Progenitor cell of endocrine pancreas (in vitro differentiated cells): ENCODE measurements around the gene IDE. TPM values are rescaled to one million over a fixed set of nuclear protein-coding genes. Genes with fewer than 3 reads are reported as not detected.
"Not testable (repeated sequence)": the region's sequence is repeated elsewhere in the genome, so short reads cannot be mapped to it uniquely, and the experiment has no call there.

Source experiments
- DNase-seq: peaks from one replicate; pipeline ENCODE4 v3.0.0; 2021; ENCODE audit warnings: low spot score; ENCODE audit not compliant: unreplicated experiment
- H3K27ac Mint-ChIP-seq: 2 replicates; pipeline ENCODE4 v1.8.0; 2021; ENCODE audit warnings: mild to moderate bottlenecking, moderate library complexity, mixed read lengths
- H3K27me3 Mint-ChIP-seq: 2 replicates; pipeline ENCODE4 v1.8.0; 2021; ENCODE audit warnings: mixed read lengths
- H3K36me3 Mint-ChIP-seq: 2 replicates; pipeline ENCODE4 v1.8.0; 2022; ENCODE audit warnings: mixed read lengths; ENCODE audit not compliant: insufficient read depth
- H3K4me1 Mint-ChIP-seq: 2 replicates; pipeline ENCODE4 v1.8.0; 2021; ENCODE audit warnings: low read depth, mixed read lengths
- H3K4me3 Mint-ChIP-seq: 2 replicates; pipeline ENCODE4 v1.8.0; 2021; ENCODE audit warnings: low read depth, mild to moderate bottlenecking, moderate library complexity, mixed read lengths
- H3K9me3 Mint-ChIP-seq: 2 replicates; pipeline ENCODE4 v1.8.0; 2021; ENCODE audit warnings: low read depth, mixed read lengths
- total RNA-seq: library from RNA; stranded (reverse); gene quantifications from 2 replicates; pipeline ENCODE4 v1.2.1, GENCODE V29; 2021
- TF ChIP-seq, protein P1 (sequence below): fragments of 200-600 bp; sonication (generic); IDR thresholded peaks from one replicate; pipeline ENCODE4 v1.5.0; 2021; ENCODE audit warnings: antibody characterized with exemption, mild to moderate bottlenecking; ENCODE audit not compliant: unreplicated experiment

The IDE gene
- total RNA-seq, 1 donor from 2014 or later = 60.1 TPM

GRCh38 chr10:92572362-92573090, 1.4 kb downstream of the IDE start:
- peak overlapping the region; percentile 53 for H3K27ac Mint-ChIP-seq
- peaks cover 8% of the 10 kb centered on the region for H3K36me3 Mint-ChIP-seq
- TF ChIP-seq, protein P1, sequence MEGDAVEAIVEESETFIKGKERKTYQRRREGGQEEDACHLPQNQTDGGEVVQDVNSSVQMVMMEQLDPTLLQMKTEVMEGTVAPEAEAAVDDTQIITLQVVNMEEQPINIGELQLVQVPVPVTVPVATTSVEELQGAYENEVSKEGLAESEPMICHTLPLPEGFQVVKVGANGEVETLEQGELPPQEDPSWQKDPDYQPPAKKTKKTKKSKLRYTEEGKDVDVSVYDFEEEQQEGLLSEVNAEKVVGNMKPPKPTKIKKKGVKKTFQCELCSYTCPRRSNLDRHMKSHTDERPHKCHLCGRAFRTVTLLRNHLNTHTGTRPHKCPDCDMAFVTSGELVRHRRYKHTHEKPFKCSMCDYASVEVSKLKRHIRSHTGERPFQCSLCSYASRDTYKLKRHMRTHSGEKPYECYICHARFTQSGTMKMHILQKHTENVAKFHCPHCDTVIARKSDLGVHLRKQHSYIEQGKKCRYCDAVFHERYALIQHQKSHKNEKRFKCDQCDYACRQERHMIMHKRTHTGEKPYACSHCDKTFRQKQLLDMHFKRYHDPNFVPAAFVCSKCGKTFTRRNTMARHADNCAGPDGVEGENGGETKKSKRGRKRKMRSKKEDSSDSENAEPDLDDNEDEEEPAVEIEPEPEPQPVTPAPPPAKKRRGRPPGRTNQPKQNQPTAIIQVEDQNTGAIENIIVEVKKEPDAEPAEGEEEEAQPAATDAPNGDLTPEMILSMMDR = no peak
- H3K4me1 Mint-ChIP-seq = peaks cover 21% of the 10 kb centered on the region
- no peaks in the 10 kb centered on the region for H3K27me3 Mint-ChIP-seq
- DNase-seq = no peak
- H3K9me3 Mint-ChIP-seq = no peaks in the 10 kb centered on the region
- H3K4me3 Mint-ChIP-seq = peak overlapping the region; percentile 69

DNA sequence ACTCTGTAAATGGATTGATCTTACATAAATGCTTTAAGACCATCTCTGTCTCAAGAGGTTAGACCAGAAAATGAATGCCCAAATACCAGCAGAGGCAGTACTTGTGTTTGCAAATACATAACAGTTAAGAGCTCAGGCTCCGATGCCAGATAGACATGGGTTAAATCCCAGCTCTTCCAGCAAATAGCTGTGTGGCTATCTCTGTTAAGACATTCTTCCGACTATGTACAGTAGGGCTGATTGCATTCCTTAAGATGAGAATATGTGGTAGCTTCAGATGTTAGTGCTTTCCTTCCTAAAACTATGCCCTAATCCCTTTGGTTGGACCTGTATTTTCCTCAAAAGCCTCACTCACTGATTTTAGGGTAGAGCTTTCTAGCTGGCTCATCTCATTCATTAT, 2.2 kb downstream of the IDE start:
- H3K4me3 Mint-ChIP-seq = peak overlapping the region; percentile 69
- no peaks in the 10 kb centered on the region for H3K27me3 Mint-ChIP-seq
- H3K4me1 Mint-ChIP-seq = peaks cover 23% of the 10 kb centered on the region

DNA sequence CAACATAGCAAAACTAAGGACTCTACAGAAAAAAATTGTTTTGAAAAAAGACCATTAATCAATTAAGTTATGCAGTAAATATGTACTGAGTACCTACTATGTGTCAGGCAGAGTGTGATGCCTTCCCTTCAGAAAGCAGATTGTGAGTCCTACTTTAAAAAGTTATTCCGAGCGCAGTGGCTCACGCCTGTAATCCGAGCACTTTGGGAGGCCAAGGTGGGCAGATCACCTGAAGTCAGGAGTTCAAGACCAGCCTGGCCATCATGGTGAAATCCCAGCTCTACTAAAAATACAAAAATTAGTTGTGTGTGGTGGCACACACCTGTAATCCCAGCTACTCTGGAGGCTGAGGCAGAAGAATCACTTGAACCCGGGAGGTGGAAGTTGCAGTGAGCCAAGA, 4.2 kb downstream of the IDE start:
- not testable (repeated sequence) for DNase-seq, H3K9me3 Mint-ChIP-seq, H3K4me3 Mint-ChIP-seq, H3K27ac Mint-ChIP-seq, H3K27me3 Mint-ChIP-seq
- H3K36me3 Mint-ChIP-seq = peaks cover 13% of the 10 kb centered on the region
- peaks cover 16% of the 10 kb centered on the region for H3K4me1 Mint-ChIP-seq

More for the DNA sequence above, 2.2 kb downstream of the IDE start:
- TF ChIP-seq, protein P1 = no peak
- Mint-ChIP-seq H3K9me3 (no peaks in the 10 kb centered on the region), H3K27ac (no peak overlapping the region), H3K36me3 (peaks cover 8% of the 10 kb centered on the region)
- no peak for DNase-seq

DNA sequence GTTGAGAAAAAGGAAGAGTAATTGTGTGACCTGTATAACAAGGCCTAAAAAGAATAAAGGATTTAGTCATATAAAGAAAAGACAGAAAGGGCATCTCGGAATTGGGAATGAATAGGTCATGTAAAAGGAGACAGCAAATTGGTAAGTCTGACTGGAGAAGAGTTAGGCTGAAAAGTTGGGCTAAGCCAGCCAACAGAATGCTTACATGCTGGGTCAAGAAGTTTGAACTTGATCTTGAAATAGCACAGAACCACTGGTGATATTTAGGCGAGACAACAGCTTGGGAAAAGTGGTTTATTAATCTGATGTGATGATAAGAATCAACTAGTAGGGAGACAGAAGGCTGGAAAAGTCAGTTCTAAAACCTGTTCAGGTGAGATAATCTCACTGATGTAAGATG, 4.8 kb downstream of the IDE start:
- no peak overlapping the region for H3K27ac Mint-ChIP-seq

DNA sequence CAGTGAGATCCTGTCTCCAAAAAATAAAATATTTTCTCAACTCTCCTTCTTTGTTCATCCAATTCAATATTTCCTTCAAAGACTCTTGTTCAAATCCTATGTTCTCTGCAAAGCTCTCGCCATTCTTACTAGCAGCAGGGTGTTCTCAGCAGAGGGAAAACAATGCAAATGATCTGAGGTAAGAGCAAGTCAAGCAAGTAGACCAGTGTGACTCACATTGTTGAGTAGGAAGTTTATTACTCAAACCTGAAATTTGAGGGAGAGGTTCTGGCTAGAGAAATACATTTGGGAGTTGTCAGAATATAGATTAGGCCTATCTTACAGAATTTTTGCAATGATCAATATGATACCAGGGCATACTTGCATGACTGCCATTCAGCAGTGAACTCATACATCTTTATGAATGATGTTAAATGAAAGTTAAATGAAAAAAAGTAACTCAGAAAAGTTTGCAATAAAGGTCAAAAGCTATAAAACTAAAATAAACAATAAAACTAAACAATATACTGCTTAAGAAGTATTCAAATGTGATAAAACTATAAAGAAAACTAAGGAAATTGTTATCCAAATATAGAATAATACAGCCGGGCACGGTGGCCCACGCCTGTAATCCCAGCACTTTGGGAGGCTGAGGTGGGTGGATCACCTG, 5.8 kb downstream of the IDE start:
- Mint-ChIP-seq H3K27ac (peak overlapping the region; percentile 65), H3K4me3 (no peak overlapping the region), H3K27me3 (no peaks in the 10 kb centered on the region), H3K4me1 (peaks cover 14% of the 10 kb centered on the region), H3K9me3 (peaks cover 4% of the 10 kb centered on the region), H3K36me3 (peaks cover 15% of the 10 kb centered on the region)
- no peak for DNase-seq
- TF ChIP-seq, protein P1 = no peak

More for the DNA sequence above, 4.8 kb downstream of the IDE start:
- H3K36me3 Mint-ChIP-seq = peaks cover 14% of the 10 kb centered on the region
- peaks cover 14% of the 10 kb centered on the region for H3K4me1 Mint-ChIP-seq
- H3K9me3 Mint-ChIP-seq = peaks cover 4% of the 10 kb centered on the region
- no peak for DNase-seq
- no peaks in the 10 kb centered on the region for H3K27me3 Mint-ChIP-seq
- H3K4me3 Mint-ChIP-seq = no peak overlapping the region
- TF ChIP-seq, protein P1 = no peak
